K562 (cell line): ENCODE results near the gene ATP8A1.

Source experiments
- CBX8 ChIP-seq: fragments of 200-600 bp; sonication (generic); IDR thresholded peaks from 2 replicates; pipeline ENCODE4 v1.6.1; 2012; ENCODE audit warnings: borderline replicate concordance, mixed run types, low read depth, mild to moderate bottlenecking, moderate library complexity, mixed read lengths, low read length, control low read depth, inconsistent platforms; ENCODE audit not compliant: poor library complexity, severe bottlenecking; ENCODE audit errors: extremely low read depth
- E2F1 ChIP-seq: sonication (generic); formaldehyde crosslinking; IDR thresholded peaks from 2 replicates; pipeline ENCODE4 v1.8.1; 2023; ENCODE audit warnings: mild to moderate bottlenecking, missing genetic modification reagents, moderate library complexity
- ELF1 ChIP-seq: fragments of 200-800 bp; sonication (Bioruptor generic); IDR thresholded peaks from 2 replicates; pipeline ENCODE4 v1.6.1; 2016; ENCODE audit warnings: missing genetic modification characterization, missing compliant biosample characterization
- ESRRA ChIP-seq: fragments of 450-650 bp; IDR thresholded peaks from 2 replicates; pipeline ENCODE4 v1.6.1; 2014; ENCODE audit warnings: low read depth, mild to moderate bottlenecking, moderate library complexity, borderline replicate concordance
- NKRF ChIP-seq: fragments of 450-650 bp; IDR thresholded peaks from 2 replicates; pipeline ENCODE4 v1.6.1; 2016; ENCODE audit warnings: borderline replicate concordance
- PKNOX1 ChIP-seq: fragments of 450-650 bp; IDR thresholded peaks from 2 replicates; pipeline ENCODE4 v1.6.1; 2016
- RAD21 ChIP-seq, 2 experiments: fragments of 250-450 bp in 1 of 2; fragments of 450-650 bp in 1 of 2; sonication (Bioruptor Pico) in 1 of 2; formaldehyde crosslinking in 1 of 2; IDR thresholded peaks in 1 of 2; conservative IDR thresholded peaks in 1 of 2; 2 replicates each; pipeline versions ENCODE4 v1.4.0 to v1.8.0; 2020 to 2022; ENCODE audit warnings: mild to moderate bottlenecking in 2 of 2, moderate library complexity in 1 of 2
- SIN3A ChIP-seq, 2 experiments: fragments of 150-350 bp in 1 of 2; IDR thresholded peaks; 2 replicates each; pipeline ENCODE4 v1.6.1; 2011 to 2016; ENCODE audit warnings: borderline replicate concordance in 2 of 2, low read depth in 2 of 2, low read length in 2 of 2, mild to moderate bottlenecking in 2 of 2, moderate library complexity in 2 of 2; ENCODE audit not compliant: control insufficient read depth in 1 of 2
- SP2 ChIP-seq: IDR thresholded peaks from 2 replicates; pipeline ENCODE4 v1.6.1; 2011; ENCODE audit warnings: mild to moderate bottlenecking, low read depth, low read length, moderate library complexity; ENCODE audit not compliant: poor library complexity, severe bottlenecking; ENCODE audit errors: extremely low read depth
- XRCC3 ChIP-seq: fragments of 450-650 bp; IDR thresholded peaks from 2 replicates; pipeline ENCODE4 v1.6.1; 2017; ENCODE audit warnings: mild to moderate bottlenecking, moderate library complexity
- ZNF133 ChIP-seq: fragments of 250-450 bp; sonication (Bioruptor Pico); IDR thresholded peaks from 2 replicates; pipeline ENCODE4 v1.4.0; 2020; ENCODE audit warnings: mild to moderate bottlenecking
- ZNF274 ChIP-seq: IDR thresholded peaks from 2 replicates; pipeline ENCODE4 v1.6.1; 2011; ENCODE audit warnings: low read depth, mild to moderate bottlenecking, low read length, moderate library complexity, borderline replicate concordance
- ZNF699 ChIP-seq: fragments of 250-450 bp; sonication (Bioruptor Pico); IDR thresholded peaks from 2 replicates; pipeline ENCODE4 v1.8.0; 2021; ENCODE audit warnings: mild to moderate bottlenecking, moderate library complexity; ENCODE audit not compliant: insufficient replicate concordance
- ZNF785 ChIP-seq: fragments of 250-450 bp; sonication (Bioruptor Pico); IDR thresholded peaks from 2 replicates; pipeline ENCODE4 v1.4.0; 2020; ENCODE audit warnings: mild to moderate bottlenecking

- no peak for TF ChIP-seq ZNF699 (CRISPR knock-in tag)
- no peak for TF ChIP-seq CBX8
- TF ChIP-seq ZNF133 (CRISPR knock-in tag), result no peak
- no peak for TF ChIP-seq ZNF785 (CRISPR knock-in tag)
- no peak for TF ChIP-seq NKRF
- no peak for TF ChIP-seq RAD21 (CRISPR knock-in tag; conservative IDR thresholded peaks at IDR 0.05 in 1 of 2, IDR thresholded peaks at IDR 0.05 in 1 of 2)
- TF ChIP-seq SIN3A (IDR thresholded peaks at IDR 0.05; ENCODE audit: borderline replicate concordance in 2 of 2, control insufficient read depth in 1 of 2, low read depth in 2 of 2, low read length in 2 of 2), result no peak
- no peak for TF ChIP-seq PKNOX1
- TF ChIP-seq E2F1 (CRISPR knock-in tag), result no peak
- TF ChIP-seq XRCC3, result no peak
- no peak for TF ChIP-seq SP2
- TF ChIP-seq ESRRA, result no peak
- no peak for TF ChIP-seq ZNF274
- TF ChIP-seq ELF1 (tag), result no peak
These were observed 113.1 kb downstream of the ATP8A1 start for GRCh38 chr4:42543762-42544161.
